RWPE1 (cell line): ENCODE data around the gene AANAT.

Source experiments
- CTCF ChIA-PET: fragments of 350-600 bp; sonication (Branson Sonifier 250); formaldehyde crosslinking; extraction: SDS; loops from one replicate; lab custom pipeline; 2021; lab: Yijun Ruan, JAX
- POLR2A ChIA-PET: fragments of 400-600 bp; formaldehyde crosslinking; extraction: SDS; loops from one replicate; lab custom pipeline; 2020; ENCODE audit warnings: antibody characterized with exemption; ENCODE audit not compliant: low non-redundant PET; lab: Yijun Ruan, JAX
- DNase-seq: peaks from one replicate; pipeline ENCODE4 v3.0.0; 2012; ENCODE audit warnings: low spot score
- H3K27ac ChIP-seq: fragments of 450-650 bp; 2 replicates; pipeline ENCODE4 v1.5.1; 2017
- TF ChIP-seq, protein P1 (sequence below): fragments of 450-650 bp; conservative IDR thresholded peaks from 2 replicates; pipeline ENCODE4 v1.5.1; 2017; ENCODE audit warnings: low read depth, mild to moderate bottlenecking

Gene AANAT

DNA sequence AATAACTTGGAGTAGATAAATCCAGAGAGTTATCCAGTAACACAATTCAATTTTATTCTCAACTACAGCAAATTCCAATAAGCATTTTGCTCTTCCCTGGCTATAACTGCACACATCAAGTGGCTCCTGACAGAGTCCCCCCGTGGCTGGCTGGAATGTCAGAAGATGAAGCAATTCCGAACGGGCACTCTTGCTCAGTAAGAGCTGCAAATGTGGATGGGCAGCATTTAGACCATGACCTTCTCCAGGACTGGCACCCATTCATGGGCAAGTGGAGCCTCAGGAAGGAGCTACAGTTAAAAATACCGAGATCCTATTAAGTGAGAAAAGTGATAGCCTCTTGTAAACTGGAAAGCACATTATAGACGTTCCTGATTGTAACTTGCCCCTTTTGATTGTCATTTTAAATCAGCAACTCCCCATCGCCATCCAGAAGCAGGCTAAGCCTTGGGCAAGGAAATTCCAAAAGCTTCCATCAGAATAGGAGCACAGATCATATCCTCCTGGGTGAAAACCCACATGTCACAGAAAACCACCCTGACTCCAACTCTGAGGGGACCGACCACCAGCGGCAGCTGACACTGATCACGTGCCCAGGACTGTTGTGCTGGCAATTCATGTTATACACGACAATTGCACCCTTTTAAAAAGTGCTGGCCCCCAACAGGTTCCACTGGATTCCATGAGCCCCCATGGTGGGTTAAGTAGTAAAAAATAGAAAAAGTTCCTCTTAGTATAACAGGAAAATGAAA, 21.5 kb upstream of the AANAT start:
- no peak for DNase-seq
- TF ChIP-seq, protein P1, sequence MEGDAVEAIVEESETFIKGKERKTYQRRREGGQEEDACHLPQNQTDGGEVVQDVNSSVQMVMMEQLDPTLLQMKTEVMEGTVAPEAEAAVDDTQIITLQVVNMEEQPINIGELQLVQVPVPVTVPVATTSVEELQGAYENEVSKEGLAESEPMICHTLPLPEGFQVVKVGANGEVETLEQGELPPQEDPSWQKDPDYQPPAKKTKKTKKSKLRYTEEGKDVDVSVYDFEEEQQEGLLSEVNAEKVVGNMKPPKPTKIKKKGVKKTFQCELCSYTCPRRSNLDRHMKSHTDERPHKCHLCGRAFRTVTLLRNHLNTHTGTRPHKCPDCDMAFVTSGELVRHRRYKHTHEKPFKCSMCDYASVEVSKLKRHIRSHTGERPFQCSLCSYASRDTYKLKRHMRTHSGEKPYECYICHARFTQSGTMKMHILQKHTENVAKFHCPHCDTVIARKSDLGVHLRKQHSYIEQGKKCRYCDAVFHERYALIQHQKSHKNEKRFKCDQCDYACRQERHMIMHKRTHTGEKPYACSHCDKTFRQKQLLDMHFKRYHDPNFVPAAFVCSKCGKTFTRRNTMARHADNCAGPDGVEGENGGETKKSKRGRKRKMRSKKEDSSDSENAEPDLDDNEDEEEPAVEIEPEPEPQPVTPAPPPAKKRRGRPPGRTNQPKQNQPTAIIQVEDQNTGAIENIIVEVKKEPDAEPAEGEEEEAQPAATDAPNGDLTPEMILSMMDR: no peak
- peak overlapping the region; percentile 77 for H3K27ac ChIP-seq
- CTCF ChIA-PET: interaction anchor here (0.7 to 1.0 kb wide), 2 partner anchors 37 to 273 kb away, joined by 4 to 5 read pairs; no protein-coding TSS in a partner anchor
- POLR2A ChIA-PET: no interaction called here

DNA sequence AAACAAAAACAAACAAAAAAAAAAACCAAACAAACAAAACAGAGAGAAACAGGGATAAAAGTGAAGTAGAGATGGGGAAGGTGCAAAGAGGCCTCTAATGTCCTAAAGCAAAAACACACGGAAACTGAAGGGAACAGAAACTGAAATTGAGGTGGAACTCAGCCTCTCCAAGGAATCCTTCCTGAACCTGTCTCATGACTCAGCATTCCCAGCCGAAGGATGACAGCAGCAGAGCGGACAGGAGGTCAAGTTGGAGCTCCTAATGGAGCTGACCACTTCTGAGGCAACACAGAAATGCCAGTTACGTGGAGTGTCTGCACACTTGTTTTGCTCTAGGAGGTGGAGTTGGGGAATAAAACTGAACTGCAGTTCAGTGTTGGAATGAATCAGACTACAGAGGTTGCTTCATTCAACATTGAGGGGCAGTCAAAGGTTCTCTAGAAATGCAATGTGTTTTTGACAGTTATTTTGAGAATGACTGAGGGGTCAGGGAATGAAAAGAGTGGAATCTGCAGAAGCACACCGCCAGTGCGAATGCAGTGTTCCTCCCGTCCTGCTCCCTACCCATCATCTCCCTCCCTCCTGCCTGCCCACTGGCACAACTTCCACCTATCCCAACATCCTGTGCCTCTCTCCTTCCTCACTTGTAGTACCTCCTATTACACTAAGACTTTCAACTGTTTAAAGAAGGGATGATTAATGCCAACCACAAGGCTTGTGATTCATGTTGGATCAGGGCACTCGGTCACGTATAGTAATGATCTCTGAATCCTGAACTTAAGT, 20.8 kb upstream of the AANAT start:
- CTCF ChIA-PET: no interaction called here
- peak overlapping the region; percentile 77 for H3K27ac ChIP-seq
- DNase-seq: peak; percentile 96
- POLR2A ChIA-PET: no interaction called here
- TF ChIP-seq, protein P1: no peak

DNA sequence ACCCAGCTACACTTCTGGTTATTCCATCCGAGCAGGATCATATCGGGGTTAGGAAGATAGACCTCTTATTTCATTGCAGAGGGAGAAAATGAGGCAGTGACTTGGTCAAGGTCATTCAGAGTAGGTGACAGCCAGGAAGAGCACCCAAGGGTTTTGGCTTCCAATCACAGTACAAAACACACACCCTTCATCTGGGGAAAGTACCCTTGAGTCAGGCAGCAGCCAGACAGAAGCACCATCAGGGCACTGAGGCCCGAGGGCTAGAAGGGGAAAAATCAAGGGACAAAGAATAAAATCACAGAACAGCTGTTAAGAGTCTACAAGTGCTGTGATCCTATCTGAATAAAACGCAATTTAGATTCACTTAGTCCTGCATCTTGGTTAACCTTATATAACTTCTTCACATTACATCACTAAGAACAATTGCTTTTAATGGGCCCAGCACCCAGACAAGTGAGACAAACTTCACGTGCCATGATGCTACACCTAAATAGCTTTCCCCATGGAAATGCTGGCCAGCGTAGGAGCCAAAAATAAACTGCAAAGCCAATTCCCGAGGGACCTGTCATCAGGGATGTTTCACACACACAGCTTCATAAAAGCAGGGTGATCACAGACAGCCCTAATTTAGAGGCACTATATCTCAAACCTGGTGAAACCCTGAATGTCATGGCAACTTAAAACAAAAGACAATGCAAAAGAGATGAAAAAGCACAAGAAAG, 19.3 kb upstream of the AANAT start:
- DNase-seq: no peak
- ChIA-PET POLR2A (no interaction called here), CTCF (interaction anchor here (2.5 kb wide), 1 partner anchor 40 kb away, joined by 12 read pairs; no protein-coding TSS in a partner anchor)
- H3K27ac ChIP-seq: peak overlapping the region; percentile 28; the same call in 1 of the 2 replicates
- TF ChIP-seq, protein P1: no peak

DNA sequence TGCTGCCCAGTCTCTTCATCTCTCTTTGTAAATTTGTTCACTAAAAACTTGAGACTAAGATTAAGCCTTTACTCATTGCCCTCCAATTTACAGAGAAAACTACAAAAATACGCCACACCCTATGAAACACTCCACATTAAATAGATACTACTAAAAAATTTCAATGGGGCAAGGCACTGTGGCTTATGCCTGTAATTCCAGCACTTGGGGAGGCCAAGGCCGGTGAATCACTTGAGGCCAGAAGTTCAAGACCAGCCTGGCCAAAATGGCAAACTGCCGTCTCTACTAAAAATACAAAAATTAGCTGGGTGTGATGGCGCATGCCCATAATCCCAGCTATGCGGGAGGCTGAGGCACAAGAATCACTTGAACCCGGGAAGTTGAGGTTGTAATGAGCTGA, 18.3 kb upstream of the AANAT start:
- TF ChIP-seq, protein P1: no peak
- POLR2A ChIA-PET: interaction anchor here (0.6 kb wide), 1 partner anchor 132 kb away, joined by 3 read pairs; no protein-coding TSS in a partner anchor

DNA sequence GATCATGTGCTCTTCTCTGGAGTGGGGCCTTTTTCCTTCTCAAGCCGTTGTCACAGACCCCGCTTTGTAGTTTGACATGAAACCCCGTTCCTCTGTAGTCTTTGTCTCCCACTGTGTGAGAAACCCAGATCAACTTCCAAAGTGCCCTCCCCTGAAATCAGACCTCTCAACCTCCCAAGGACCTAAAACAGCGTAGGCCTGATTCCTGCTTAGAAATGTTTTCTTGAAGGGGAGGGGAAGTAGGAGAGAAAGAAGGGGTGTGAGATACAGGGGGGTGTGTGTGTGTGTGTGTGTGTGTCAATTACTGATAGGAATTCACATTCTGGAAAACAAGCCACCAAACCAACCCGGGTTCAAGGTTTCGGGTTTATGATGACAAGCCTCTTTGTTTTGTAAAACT, 15.9 kb upstream of the AANAT start:
- CTCF ChIA-PET: interaction anchor here (0.6 to 0.7 kb wide), 3 partner anchors 17 to 214 kb away, joined by 3 read pairs; no protein-coding TSS in a partner anchor
- TF ChIP-seq, protein P1: no peak

More for the DNA sequence above, 18.3 kb upstream of the AANAT start:
- DNase-seq: no peak
- H3K27ac ChIP-seq: no peak overlapping the region
- CTCF ChIA-PET: interaction anchor here (0.9 to 2.5 kb wide), 3 partner anchors 10 to 74 kb away, joined by 4 to 12 read pairs (median 5); no protein-coding TSS in a partner anchor

More for the DNA sequence above, 15.9 kb upstream of the AANAT start:
- H3K27ac ChIP-seq: no peak overlapping the region
- no peak for DNase-seq
- POLR2A ChIA-PET: no interaction called here
